AML-193 (cell line): Measurements from ENCODE around the gene CRELD1.
"Not testable (repeated sequence)": the region's sequence is repeated elsewhere in the genome, so short reads cannot be mapped to it uniquely, and the experiment has no call there.

Experiments
- DNase-seq, 2 experiments: peaks; one replicate each; lab custom pipeline; 2025; lab: John Stamatoyannopoulos, UW

The CRELD1 gene

GRCh38 chr3:9934993-9935392, 1.4 kb downstream of the CRELD1 start:
- DNase-seq = no peak

GRCh38 chr3:9935966-9936510, 2.4 kb downstream of the CRELD1 start:
- DNase-seq = no peak

- no peak for DNase-seq
Observed at GRCh38 chr3:9937486-9938238, 4.0 kb downstream of the CRELD1 start.

GRCh38 chr3:9938966-9939365, 5.3 kb downstream of the CRELD1 start:
- no peak for DNase-seq

GRCh38 chr3:9939906-9940305, 6.3 kb downstream of the CRELD1 start:
- not testable (repeated sequence) for DNase-seq

GRCh38 chr3:9940746-9941145, 7.1 kb downstream of the CRELD1 start:
- no peak for DNase-seq

- no peak for DNase-seq
Observed at GRCh38 chr3:9942164-9942563, 8.5 kb downstream of the CRELD1 start.

- no peak for DNase-seq
Observed at GRCh38 chr3:9942934-9943690, 9.5 kb downstream of the CRELD1 start.

GRCh38 chr3:9944271-9944670, 10.6 kb downstream of the CRELD1 start:
- no peak for DNase-seq

GRCh38 chr3:9945358-9945757, 11.7 kb downstream of the CRELD1 start:
- DNase-seq = no peak

GRCh38 chr3:9946112-9947024, 12.7 kb downstream of the CRELD1 start:
- no peak for DNase-seq

- no peak for DNase-seq
Observed at GRCh38 chr3:9947025-9947995, 13.7 kb downstream of the CRELD1 start.

- no peak for DNase-seq
Observed at GRCh38 chr3:9948586-9948985, 15.0 kb downstream of the CRELD1 start.

GRCh38 chr3:9949115-9949514, 15.5 kb downstream of the CRELD1 start:
- no peak for DNase-seq

GRCh38 chr3:9949626-9950025, 16.0 kb downstream of the CRELD1 start:
- DNase-seq = no peak

GRCh38 chr3:9951126-9951525, 17.5 kb downstream of the CRELD1 start:
- no peak for DNase-seq

- no peak for DNase-seq
Observed at GRCh38 chr3:9951598-9951961, 17.9 kb downstream of the CRELD1 start.

- peak; percentile 49 for DNase-seq
Observed at GRCh38 chr3:9951962-9952805, 18.6 kb downstream of the CRELD1 start, which contains the start of gene PRRT3. PRRT3 (minus strand) TSS chr3:9952408; CDS start chr3:9950115, 2,293 bp downstream.

- no peak for DNase-seq
Observed at GRCh38 chr3:9955067-9955502, 21.5 kb downstream of the CRELD1 start.
